GM11168 (cell line): ENCODE results near the gene TXN2.
"Not testable (repeated sequence)": the region's sequence is repeated elsewhere in the genome, so short reads cannot be mapped to it uniquely, and the experiment has no call there.

Source experiments
- in situ Hi-C: fragments of 300-500 bp; cut with MboI; formaldehyde crosslinking; loops from one replicate; pipeline ENCODE4 v1.12.0; 2022; ENCODE audit warnings: low sequenced_read_pairs; ENCODE audit not compliant: unreplicated experiment

The TXN2 gene

GRCh38 chr22:36457688-36458450 is 23.6 kb downstream of the TXN2 start:
- in situ Hi-C loops: no loop called here

- in situ Hi-C loops: no loop called here
These were observed 25.0 kb downstream of the TXN2 start for GRCh38 chr22:36456464-36456845.

- in situ Hi-C loops: no loop called here
These were observed 25.6 kb downstream of the TXN2 start for GRCh38 chr22:36455571-36456463.

- in situ Hi-C loops: no loop called here
These were observed 26.4 kb downstream of the TXN2 start for GRCh38 chr22:36454916-36455570.

- in situ Hi-C loops: no loop called here
These were observed 27.5 kb downstream of the TXN2 start for GRCh38 chr22:36453855-36454378.

- in situ Hi-C loops: not testable (repeated sequence)
These were observed 28.3 kb downstream of the TXN2 start for GRCh38 chr22:36452978-36453607.

GRCh38 chr22:36452250-36452977 is 29.0 kb downstream of the TXN2 start:
- in situ Hi-C loops: no loop called here

GRCh38 chr22:36450923-36451322 is 30.5 kb downstream of the TXN2 start:
- in situ Hi-C loops: not testable (repeated sequence)

GRCh38 chr22:36449596-36450175 is 31.8 kb downstream of the TXN2 start:
- in situ Hi-C loops: no loop called here

GRCh38 chr22:36447632-36448031 is 33.8 kb downstream of the TXN2 start:
- in situ Hi-C loops: no loop called here

GRCh38 chr22:36445158-36445668 is 36.2 kb downstream of the TXN2 start:
- in situ Hi-C loops: no loop called here

GRCh38 chr22:36443198-36443770 is 38.2 kb downstream of the TXN2 start:
- in situ Hi-C loops: no loop called here

- in situ Hi-C loops: no loop called here
These were observed 38.8 kb downstream of the TXN2 start for GRCh38 chr22:36442506-36443197.

GRCh38 chr22:36440429-36441002 is 40.9 kb downstream of the TXN2 start:
- in situ Hi-C loops: no loop called here

GRCh38 chr22:36439481-36440271 is 41.8 kb downstream of the TXN2 start:
- in situ Hi-C loops: no loop called here

GRCh38 chr22:36435516-36436415 is 45.7 kb downstream of the TXN2 start:
- in situ Hi-C loops: no loop called here
